ENCODE measurements around the gene OR1J1. TPM values are rescaled to one million over a fixed set of nuclear protein-coding genes. Genes with fewer than 3 reads are reported as not detected.

Gene OR1J1
- total and polyA plus RNA-seq, 2 donors = not detected

- no peaks in the 10 kb centered on the region for H3K9me3 ChIP-seq (ENCODE audit: control insufficient read depth in 2 of 2, insufficient read depth in 1 of 2, low read length in 1 of 2)
- no peaks in the 10 kb centered on the region for H3K4me1 ChIP-seq (ENCODE audit: control insufficient read depth in 2 of 2, insufficient read depth in 2 of 2, low read length in 2 of 2)
- H3K27me3 ChIP-seq (ENCODE audit: control insufficient read depth in 2 of 2, insufficient read depth in 1 of 2, low read length in 1 of 2) = no peaks in the 10 kb centered on the region
- no peak for DNase-seq (ENCODE audit: low read depth in 6 of 9, low spot score in 9 of 9)
- H3K27ac ChIP-seq (ENCODE audit: low read depth in 1 of 2, low read length in 1 of 2) = no peak overlapping the region
- WGBS = 99% methylated on average over 3 of the region's 3 CpGs
- H3K36me3 ChIP-seq (ENCODE audit: control insufficient read depth in 2 of 2, insufficient read depth in 2 of 2, low read length in 1 of 2) = no peaks in the 10 kb centered on the region
- H3K4me3 ChIP-seq (ENCODE audit: low read length in 2 of 2) = no peak overlapping the region
Measured at GRCh38 chr9:122456123-122456522, 21.6 kb downstream of the OR1J1 start.

- DNase-seq (ENCODE audit: low read depth in 6 of 9, low spot score in 9 of 9) = no peak
- Histone ChIP-seq H3K27ac (ENCODE audit: low read depth in 1 of 2, low read length in 1 of 2) (no peak overlapping the region), H3K4me3 (ENCODE audit: low read length in 2 of 2) (no peak overlapping the region), H3K9me3 (ENCODE audit: control insufficient read depth in 2 of 2, insufficient read depth in 1 of 2, low read length in 1 of 2) (no peaks in the 10 kb centered on the region), H3K4me1 (ENCODE audit: control insufficient read depth in 2 of 2, insufficient read depth in 2 of 2, low read length in 2 of 2) (no peaks in the 10 kb centered on the region), H3K36me3 (ENCODE audit: control insufficient read depth in 2 of 2, insufficient read depth in 2 of 2, low read length in 1 of 2) (no peaks in the 10 kb centered on the region), H3K27me3 (ENCODE audit: control insufficient read depth in 2 of 2, insufficient read depth in 1 of 2, low read length in 1 of 2) (no peaks in the 10 kb centered on the region)
- 88% methylated on average over 2 of the region's 2 CpGs for WGBS
Measured at GRCh38 chr9:122453677-122454135, 24.0 kb downstream of the OR1J1 start.

GRCh38 chr9:122446819-122447484, 30.8 kb downstream of the OR1J1 start:
- no peak overlapping the region for H3K27ac ChIP-seq (ENCODE audit: low read depth in 1 of 2, low read length in 1 of 2)
- no peak overlapping the region for H3K4me3 ChIP-seq (ENCODE audit: low read length in 2 of 2)
- no peaks in the 10 kb centered on the region for H3K36me3 ChIP-seq (ENCODE audit: control insufficient read depth in 2 of 2, insufficient read depth in 2 of 2, low read length in 1 of 2)
- WGBS = 22% methylated on average over 3 of the region's 3 CpGs
- no peaks in the 10 kb centered on the region for H3K4me1 ChIP-seq (ENCODE audit: control insufficient read depth in 2 of 2, insufficient read depth in 2 of 2, low read length in 2 of 2)
- no peak for DNase-seq (ENCODE audit: low read depth in 6 of 9, low spot score in 9 of 9)
- H3K9me3 ChIP-seq (ENCODE audit: control insufficient read depth in 2 of 2, insufficient read depth in 1 of 2, low read length in 1 of 2) = no peaks in the 10 kb centered on the region
- H3K27me3 ChIP-seq (ENCODE audit: control insufficient read depth in 2 of 2, insufficient read depth in 1 of 2, low read length in 1 of 2) = peaks cover 0 to 4% of the 10 kb centered on the region in 2 donors

- no peaks in the 10 kb centered on the region for H3K4me1 ChIP-seq (ENCODE audit: control insufficient read depth in 2 of 2, insufficient read depth in 2 of 2, low read length in 2 of 2)
- no peak overlapping the region for H3K4me3 ChIP-seq (ENCODE audit: low read length in 2 of 2)
- 96% methylated on average over 2 of the region's 2 CpGs for whole genome bisulfite sequencing
- no peak overlapping the region for H3K27ac ChIP-seq (ENCODE audit: low read depth in 1 of 2, low read length in 1 of 2)
- H3K9me3 ChIP-seq (ENCODE audit: control insufficient read depth in 2 of 2, insufficient read depth in 1 of 2, low read length in 1 of 2) = no peaks in the 10 kb centered on the region
- no peaks in the 10 kb centered on the region for H3K36me3 ChIP-seq (ENCODE audit: control insufficient read depth in 2 of 2, insufficient read depth in 2 of 2, low read length in 1 of 2)
- peaks cover 0 to 4% of the 10 kb centered on the region in 2 donors for H3K27me3 ChIP-seq (ENCODE audit: control insufficient read depth in 2 of 2, insufficient read depth in 1 of 2, low read length in 1 of 2)
- no peak for DNase-seq (ENCODE audit: low read depth in 6 of 9, low spot score in 9 of 9)
Measured at GRCh38 chr9:122445155-122445749, 32.5 kb downstream of the OR1J1 start.

GRCh38 chr9:122444041-122444733, 33.5 kb downstream of the OR1J1 start:
- 90% methylated on average over 5 of the region's 5 CpGs for WGBS
- DNase-seq (ENCODE audit: low read depth in 6 of 9, low spot score in 9 of 9) = no peak
- no peaks in the 10 kb centered on the region for H3K36me3 ChIP-seq (ENCODE audit: control insufficient read depth in 2 of 2, insufficient read depth in 2 of 2, low read length in 1 of 2)
- peaks cover 0 to 4% of the 10 kb centered on the region in 2 donors for H3K27me3 ChIP-seq (ENCODE audit: control insufficient read depth in 2 of 2, insufficient read depth in 1 of 2, low read length in 1 of 2)
- no peaks in the 10 kb centered on the region for H3K9me3 ChIP-seq (ENCODE audit: control insufficient read depth in 2 of 2, insufficient read depth in 1 of 2, low read length in 1 of 2)
- H3K4me1 ChIP-seq (ENCODE audit: control insufficient read depth in 2 of 2, insufficient read depth in 2 of 2, low read length in 2 of 2) = no peaks in the 10 kb centered on the region
- no peak overlapping the region for H3K4me3 ChIP-seq (ENCODE audit: low read length in 2 of 2)
- no peak overlapping the region for H3K27ac ChIP-seq (ENCODE audit: low read depth in 1 of 2, low read length in 1 of 2)

GRCh38 chr9:122442568-122442967, 35.2 kb downstream of the OR1J1 start:
- Histone ChIP-seq H3K4me3 (ENCODE audit: low read length in 2 of 2) (no peak overlapping the region), H3K27ac (ENCODE audit: low read depth in 1 of 2, low read length in 1 of 2) (no peak overlapping the region), H3K27me3 (ENCODE audit: control insufficient read depth in 2 of 2, insufficient read depth in 1 of 2, low read length in 1 of 2) (peaks cover 0 to 4% of the 10 kb centered on the region in 2 donors), H3K4me1 (ENCODE audit: control insufficient read depth in 2 of 2, insufficient read depth in 2 of 2, low read length in 2 of 2) (no peaks in the 10 kb centered on the region), H3K36me3 (ENCODE audit: control insufficient read depth in 2 of 2, insufficient read depth in 2 of 2, low read length in 1 of 2) (no peaks in the 10 kb centered on the region), H3K9me3 (ENCODE audit: control insufficient read depth in 2 of 2, insufficient read depth in 1 of 2, low read length in 1 of 2) (no peaks in the 10 kb centered on the region)
- DNase-seq (ENCODE audit: low read depth in 6 of 9, low spot score in 9 of 9) = no peak
- 93% methylated on average over 1 of the region's 1 CpG for WGBS

Other genes with a start within 250 kb of the OR1J1 start
- 0.47 TPM for gene LHX6, start 249.0 kb downstream of the OR1J1 start, total RNA-seq
- 1.1 TPM for gene LHX6, start 249.0 kb downstream of the OR1J1 start, polyA plus RNA-seq
- 11.6 TPM for gene RBM18, start 213.1 kb downstream of the OR1J1 start, total RNA-seq
- gene RBM18, start 213.1 kb downstream of the OR1J1 start, polyA plus RNA-seq = 10.6 TPM
- 34.7 TPM for gene MRRF, start 213.0 kb downstream of the OR1J1 start, total RNA-seq
- 27.0 TPM for gene MRRF, start 213.0 kb downstream of the OR1J1 start, polyA plus RNA-seq
- 1.9 TPM for gene PTGS1, start 106.9 kb downstream of the OR1J1 start, total RNA-seq
- gene PTGS1, start 106.9 kb downstream of the OR1J1 start, polyA plus RNA-seq = 1.6 TPM
- gene OR1J2, start 32.9 kb upstream of the OR1J1 start, total RNA-seq = not detected
- not detected for gene OR1J2, start 32.9 kb upstream of the OR1J1 start, polyA plus RNA-seq
- gene OR1J4, start 41.2 kb upstream of the OR1J1 start, total RNA-seq = not detected
- gene OR1J4, start 41.2 kb upstream of the OR1J1 start, polyA plus RNA-seq = 0.07 TPM
- not detected for gene OR1N1, start 49.4 kb upstream of the OR1J1 start, total RNA-seq
- not detected for gene OR1N1, start 49.4 kb upstream of the OR1J1 start, polyA plus RNA-seq
- gene OR1N2, start 75.2 kb upstream of the OR1J1 start, total RNA-seq = not detected
- gene OR1N2, start 75.2 kb upstream of the OR1J1 start, polyA plus RNA-seq = not detected
- gene OR1L8, start 105.5 kb upstream of the OR1J1 start, total RNA-seq = 0.09 TPM
- gene OR1L8, start 105.5 kb upstream of the OR1J1 start, polyA plus RNA-seq = not detected
- gene OR1Q1, start 136.8 kb upstream of the OR1J1 start, total RNA-seq = not detected
- gene OR1Q1, start 136.8 kb upstream of the OR1J1 start, polyA plus RNA-seq = 0.05 TPM
- not detected for gene OR1B1, start 179.7 kb upstream of the OR1J1 start, total RNA-seq
- not detected for gene OR1B1, start 179.7 kb upstream of the OR1J1 start, polyA plus RNA-seq
- gene OR1L1, start 183.8 kb upstream of the OR1J1 start, total RNA-seq = not detected
- gene OR1L1, start 183.8 kb upstream of the OR1J1 start, polyA plus RNA-seq = not detected
- not detected for gene OR1L3, start 197.2 kb upstream of the OR1J1 start, total RNA-seq
- not detected for gene OR1L3, start 197.2 kb upstream of the OR1J1 start, polyA plus RNA-seq
- not detected for gene OR1L4, start 246.1 kb upstream of the OR1J1 start, total RNA-seq
- gene OR1L4, start 246.1 kb upstream of the OR1J1 start, polyA plus RNA-seq = 0.05 TPM

All from thymus (tissue), 11 donors.